ENCODE results near the gene SALL1.

- TF ChIP-seq RAD21 (IDR thresholded peaks at IDR 0.05; ENCODE audit: low read depth) (no peak), CTCF (IDR thresholded peaks at IDR 0.05 in 2 of 3, conservative IDR thresholded peaks at IDR 0.05 in 1 of 3; ENCODE audit: borderline replicate concordance in 1 of 3, insufficient read depth in 1 of 3, low read depth in 2 of 3, low read length in 2 of 3) (no peak), SRF (IDR thresholded peaks at IDR 0.05; ENCODE audit: low read depth) (no peak), EZH2 (IDR thresholded peaks at IDR 0.05) (no peak)
Measured at GRCh38 chr16:51149721-51150164, 1.3 kb downstream of the SALL1 start.
